HPDE6-E6E7 (cell line): ENCODE data around the gene TBC1D10B.
"Not testable (repeated sequence)": the region's sequence is repeated elsewhere in the genome, so short reads cannot be mapped to it uniquely, and the experiment has no call there.

ENCODE experiments used
- DNase-seq: peaks from one replicate; pipeline ENCODE4 v3.0.0; 2011; ENCODE audit warnings: missing footprints; ENCODE audit errors: extremely low spot score

The TBC1D10B gene

DNA sequence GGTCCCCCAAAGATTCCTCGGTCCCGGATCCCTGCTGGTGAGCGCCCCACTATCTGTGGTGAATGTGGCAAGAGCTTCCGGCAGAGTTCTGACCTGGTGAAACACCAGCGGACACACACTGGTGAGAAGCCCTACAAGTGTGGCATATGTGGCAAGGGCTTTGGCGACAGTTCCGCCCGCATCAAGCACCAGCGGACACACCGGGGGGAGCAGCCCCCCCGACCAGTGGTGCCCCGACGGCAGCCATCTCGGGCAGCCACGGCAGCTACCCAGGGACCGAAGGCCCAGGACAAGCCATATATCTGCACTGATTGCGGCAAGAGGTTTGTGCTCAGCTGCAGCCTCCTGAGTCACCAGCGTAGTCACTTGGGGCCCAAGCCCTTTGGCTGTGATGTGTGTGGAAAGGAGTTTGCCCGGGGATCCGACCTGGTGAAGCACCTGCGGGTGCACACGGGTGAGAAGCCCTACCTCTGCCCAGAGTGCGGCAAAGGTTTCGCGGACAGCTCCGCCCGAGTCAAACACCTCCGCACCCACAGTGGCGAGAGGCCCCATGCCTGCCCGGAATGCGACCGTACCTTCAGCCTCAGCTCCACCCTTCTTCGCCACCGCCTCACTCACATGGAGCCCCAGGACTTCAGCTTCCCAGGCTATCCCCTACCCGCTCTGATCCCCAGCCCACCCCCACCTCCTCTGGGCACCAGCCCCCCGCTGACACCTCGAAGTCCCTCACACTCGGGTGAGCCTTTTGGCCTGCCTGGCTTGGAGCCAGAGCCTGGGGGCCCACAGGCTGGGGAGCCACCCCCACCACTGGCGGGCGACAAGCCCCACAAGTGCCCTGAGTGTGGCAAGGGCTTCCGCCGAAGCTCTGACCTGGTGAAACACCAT is 27.7 kb upstream of the TBC1D10B start:
- no peak for DNase-seq

- DNase-seq: no peak
Observed at GRCh38 chr16:30397056-30397455, 26.8 kb upstream of the TBC1D10B start.

DNA sequence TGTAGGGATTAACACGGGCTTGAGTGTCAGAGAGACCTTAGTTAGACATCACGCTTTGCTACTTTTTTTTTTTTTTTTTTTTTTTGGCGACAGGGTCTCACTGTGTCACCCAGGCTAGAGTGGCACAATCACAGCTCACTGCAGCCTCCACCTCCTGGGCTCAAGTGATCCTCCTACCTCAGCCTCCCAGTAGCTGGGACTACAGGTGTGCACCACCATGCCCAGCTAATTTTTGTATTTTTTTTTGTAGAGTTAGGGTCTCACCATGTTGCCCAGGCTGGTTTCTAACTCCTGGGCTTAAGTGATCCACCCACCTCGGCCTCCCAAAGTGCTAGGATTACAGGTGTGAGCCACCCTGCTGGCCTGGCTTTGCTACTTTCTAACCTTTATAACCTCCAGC is 26.3 kb upstream of the TBC1D10B start:
- not testable (repeated sequence) for DNase-seq

- DNase-seq: no peak
Observed at GRCh38 chr16:30395992-30396585, 25.8 kb upstream of the TBC1D10B start.

GRCh38 chr16:30395155-30395991 is 25.1 kb upstream of the TBC1D10B start, which contains the start of gene ZNF48:
Gene ZNF48 (plus strand): TSS chr16:30395420. CDS start chr16:30395795, 375 bp downstream.
- DNase-seq: no peak

DNA sequence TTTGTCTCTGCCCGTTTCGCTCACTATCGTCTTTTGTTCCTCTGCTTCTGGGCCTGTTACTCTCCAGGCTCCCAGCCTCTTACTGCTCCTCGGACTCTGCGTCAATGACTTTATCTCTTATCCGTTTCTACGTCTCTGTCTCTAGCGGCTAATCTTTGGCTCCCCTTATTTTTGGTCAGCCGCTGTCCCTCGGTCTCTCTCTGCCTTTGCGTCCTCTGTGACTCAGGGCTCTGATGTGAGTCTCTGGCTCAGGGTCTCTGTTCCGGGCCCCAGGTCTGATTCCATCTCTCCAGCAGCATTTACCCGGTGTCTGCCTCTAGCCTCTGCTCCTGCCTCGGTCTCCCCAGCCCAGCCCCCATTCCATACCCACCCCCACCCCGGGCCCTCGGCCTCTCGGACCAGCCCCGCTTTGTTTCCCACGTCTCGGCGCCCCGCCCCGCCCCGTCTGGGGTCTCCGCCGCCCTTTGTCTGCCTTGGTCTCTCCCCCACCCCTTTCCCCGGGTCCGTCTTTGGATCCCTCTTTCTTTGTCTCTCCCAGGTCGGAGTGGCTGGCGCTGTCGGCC is 24.4 kb upstream of the TBC1D10B start:
- no peak for DNase-seq

DNA sequence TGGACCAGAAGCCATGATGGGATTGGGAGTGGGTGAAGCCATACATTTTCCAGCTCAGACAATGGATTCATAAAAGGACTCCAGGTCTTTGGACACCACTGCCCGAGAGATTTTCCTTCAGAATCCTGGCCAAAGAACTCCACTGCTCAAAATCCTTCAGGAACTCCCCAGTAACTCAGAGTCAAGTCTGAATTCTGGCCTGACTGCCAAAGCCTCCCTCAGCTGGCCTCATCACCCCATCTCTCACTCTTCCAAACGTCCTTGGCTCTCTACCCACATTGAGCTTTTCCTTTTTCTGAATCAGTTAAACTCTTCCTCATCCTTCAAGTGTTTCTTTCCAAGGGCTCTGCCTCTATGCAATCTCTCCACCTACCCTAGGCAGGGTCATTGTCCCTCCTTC is 13.2 kb upstream of the TBC1D10B start:
- DNase-seq: no peak

DNA sequence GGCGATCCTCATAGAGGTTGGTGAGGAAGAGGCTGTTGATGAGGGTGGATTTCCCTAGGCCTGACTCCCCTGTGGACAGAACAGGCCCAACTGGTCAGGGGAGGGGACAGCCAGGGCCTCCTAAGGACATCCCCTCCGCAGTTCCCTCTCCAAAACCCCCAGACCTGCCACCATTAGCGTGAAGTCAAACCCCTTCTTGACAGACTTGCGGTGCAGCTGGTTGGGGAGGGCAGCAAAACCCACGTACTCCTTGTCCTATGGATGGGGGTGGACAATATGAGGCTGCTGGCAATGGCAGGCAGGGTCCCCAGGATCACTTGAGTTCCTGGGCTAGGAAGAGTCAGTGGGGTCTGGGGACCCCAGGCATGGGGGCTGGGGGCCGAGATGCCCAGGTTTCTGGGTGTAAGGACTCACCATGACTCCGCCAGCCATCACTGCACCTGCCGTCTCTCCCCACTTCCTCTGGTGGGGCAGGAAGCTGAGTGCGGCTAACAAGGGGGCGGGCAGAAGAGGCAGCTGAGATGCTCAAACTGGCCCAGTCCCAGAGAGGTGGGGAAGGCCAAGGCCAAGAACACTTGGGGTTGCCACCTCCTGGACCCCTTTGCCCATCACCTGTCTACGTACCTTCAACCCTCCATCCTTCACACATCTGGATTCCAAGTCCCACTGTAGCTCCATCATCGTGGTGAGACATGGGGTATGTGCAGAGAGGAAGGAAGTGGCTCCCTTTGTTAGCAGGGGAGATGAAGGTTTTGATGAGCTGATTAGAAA is 12.0 kb upstream of the TBC1D10B start, which contains the start of gene SEPTIN1:
TSS of gene SEPTIN1 (minus strand) at position 451 of the 771 bp plus-strand sequence. CDS start at position 432, 19 bp downstream.
- no peak for DNase-seq

GRCh38 chr16:30381291-30382041 is 11.2 kb upstream of the TBC1D10B start:
- no peak for DNase-seq

DNA sequence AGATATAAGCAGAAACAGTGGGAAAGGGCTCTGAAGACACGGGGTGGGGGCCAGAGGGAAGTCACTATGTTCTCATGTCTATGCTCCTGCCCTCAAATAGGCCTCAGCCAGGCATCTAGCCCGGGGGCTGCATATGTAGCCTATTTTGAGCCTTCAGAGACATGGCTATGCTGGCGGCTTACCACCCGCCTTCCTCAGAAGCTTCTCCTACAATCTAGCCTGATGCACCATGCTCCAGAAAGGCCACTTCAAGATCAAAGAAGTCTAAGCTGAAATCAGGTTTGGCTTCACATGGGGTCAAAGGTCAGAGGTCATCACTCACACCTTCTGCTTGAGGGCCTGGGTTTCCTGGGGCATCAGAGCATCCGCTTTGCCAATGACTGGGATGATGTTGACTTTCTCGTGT is 10.5 kb upstream of the TBC1D10B start:
- no peak for DNase-seq

- no peak for DNase-seq
Observed at GRCh38 chr16:30380072-30380802, 9.9 kb upstream of the TBC1D10B start.

- no peak for DNase-seq
Observed at GRCh38 chr16:30379158-30379783, 9.0 kb upstream of the TBC1D10B start.

GRCh38 chr16:30378236-30379157 is 8.2 kb upstream of the TBC1D10B start:
- DNase-seq: peak; percentile 94

GRCh38 chr16:30377812-30378235 is 7.5 kb upstream of the TBC1D10B start:
- DNase-seq: peak; percentile 58

- DNase-seq: no peak
Observed at GRCh38 chr16:30377050-30377811, 6.9 kb upstream of the TBC1D10B start.

GRCh38 chr16:30376461-30376902 is 6.2 kb upstream of the TBC1D10B start:
- DNase-seq: no peak

DNA sequence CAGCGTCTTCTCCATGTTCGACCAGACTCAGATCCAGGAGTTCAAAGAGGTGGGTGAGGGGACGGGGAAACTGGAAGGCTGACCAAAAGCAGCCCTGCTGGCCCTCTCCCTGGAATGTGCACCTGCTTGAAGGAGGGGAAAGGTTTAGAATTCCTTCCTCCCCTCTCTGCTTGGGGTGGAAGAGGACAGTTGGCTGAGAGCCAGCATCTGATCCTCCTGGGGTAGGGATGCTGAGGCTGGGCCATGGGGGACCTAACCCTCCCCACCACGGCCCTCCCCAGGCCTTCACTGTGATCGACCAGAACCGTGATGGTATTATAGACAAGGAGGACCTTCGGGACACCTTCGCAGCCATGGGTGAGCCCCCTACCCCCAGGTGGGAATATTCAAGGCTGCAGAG is 5.6 kb upstream of the TBC1D10B start:
- no peak for DNase-seq
